Prostate gland (tissue), 2 donors: ENCODE measurements around the gene PTPRT. TPM values are rescaled to one million over a fixed set of nuclear protein-coding genes. Genes with fewer than 3 reads are reported as not detected.

Experiments
- DNase-seq: peaks from one replicate; pipeline ENCODE4 v3.0.0-alpha.2; 2019; ENCODE audit warnings: low spot score
- H3K27ac ChIP-seq, 2 donors: fragments of 200-600 bp; sonication (generic); 2 replicates each; pipeline ENCODE4 v1.5.1; 2017 to 2019
- H3K27me3 ChIP-seq: fragments of 200-600 bp; sonication (generic); replicated peaks from 2 replicates; pipeline ENCODE4 v1.5.1; 2019; ENCODE audit not compliant: insufficient read depth
- H3K36me3 ChIP-seq, 2 donors: fragments of 200-600 bp; sonication (generic); 1 replicate in 1 of 2; 2 replicates in 1 of 2; pipeline versions ENCODE4 v1.5.1 to v1.8.1; 2017 to 2019
- H3K4me1 ChIP-seq: fragments of 200-600 bp; sonication (generic); replicated peaks from 2 replicates; pipeline ENCODE4 v1.5.1; 2019
- H3K4me3 ChIP-seq, 2 donors: fragments of 200-600 bp; sonication (generic); 2 replicates each; pipeline ENCODE4 v1.5.1; 2017 to 2019
- H3K9me3 ChIP-seq: fragments of 200-600 bp; sonication (generic); 2 replicates; pipeline ENCODE4 v1.5.1; 2017
- POLR2A ChIP-seq: fragments of 450-650 bp; IDR thresholded peaks from one replicate; pipeline ENCODE4 v1.6.1; 2016; ENCODE audit warnings: antibody characterized with exemption, mild to moderate bottlenecking
- POLR2AphosphoS5 ChIP-seq: sonication (generic); formaldehyde crosslinking; IDR thresholded peaks from one replicate; pipeline ENCODE4 v1.6.1; 2017; ENCODE audit warnings: antibody characterized with exemption
- WGBS: methylation state at CpG from one replicate; pipeline ENCODE4 v1.1.5; 2018; 5-methylcytosine and 5-hydroxymethylcytosine counted together
- intact Hi-C: fragments of 100-400 bp; cut with DNase I; formaldehyde crosslinking; loops from one replicate; pipeline ENCODE4 v1.14.2; 2022
- total RNA-seq, 2 donors: library from RNA; depleted of rRNA; stranded (reverse); fragments of >200 nt; gene quantifications; one replicate each; pipeline ENCODE4 v1.1.0, GENCODE V29; 2016
- TF ChIP-seq, protein P1 (sequence below), 4 experiments: fragments of 200-600 bp in 2 of 4; fragments of 450-650 bp in 2 of 4; sonication (generic) in 2 of 4; IDR thresholded peaks; 1 replicate in 3 of 4; 2 replicates in 1 of 4; pipeline ENCODE4 v1.5.1; 2016 to 2019; ENCODE audit warnings: antibody characterized with exemption in 4 of 4, mild to moderate bottlenecking in 2 of 4, moderate library complexity in 2 of 4

The PTPRT gene
- total RNA-seq, 2 donors from 2014 or later: 1.5 to 3.5 TPM

DNA sequence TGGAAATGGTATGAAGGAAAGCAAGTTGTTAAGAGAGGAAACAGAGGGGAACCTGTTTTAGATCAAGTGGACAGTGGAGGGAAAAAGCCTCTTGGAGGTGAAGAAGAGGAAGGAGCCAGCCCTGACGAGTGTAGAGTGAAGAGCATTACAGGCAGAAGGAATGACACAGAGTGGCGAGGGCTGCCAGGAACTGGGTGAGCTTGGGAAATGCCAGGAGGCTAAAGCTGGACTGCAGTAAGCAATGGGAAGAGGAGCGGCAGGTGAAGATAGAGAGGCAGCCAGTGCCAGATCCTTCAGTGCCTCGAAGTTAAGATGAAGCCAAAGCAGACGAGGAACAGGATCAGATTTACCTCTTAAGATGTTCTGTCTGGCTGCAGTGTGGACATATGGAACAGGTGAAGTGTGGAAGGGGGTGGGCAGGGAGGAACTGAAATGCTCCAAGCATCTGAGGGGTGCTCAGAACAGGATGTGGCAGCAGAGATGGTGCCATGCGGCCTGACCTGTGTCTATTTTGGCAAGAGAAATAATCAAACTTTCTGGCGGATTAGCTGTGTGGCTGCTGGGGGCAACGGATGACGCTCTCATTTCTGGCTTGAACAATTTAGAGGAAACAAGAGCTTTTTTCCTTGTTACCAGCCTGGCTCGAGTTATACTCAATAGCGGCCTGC is 748.4 kb downstream of the PTPRT start:
- no peak for DNase-seq
- H3K27ac ChIP-seq: no peak overlapping the region
- H3K9me3 ChIP-seq: no peaks in the 10 kb centered on the region
- TF ChIP-seq, protein P1, sequence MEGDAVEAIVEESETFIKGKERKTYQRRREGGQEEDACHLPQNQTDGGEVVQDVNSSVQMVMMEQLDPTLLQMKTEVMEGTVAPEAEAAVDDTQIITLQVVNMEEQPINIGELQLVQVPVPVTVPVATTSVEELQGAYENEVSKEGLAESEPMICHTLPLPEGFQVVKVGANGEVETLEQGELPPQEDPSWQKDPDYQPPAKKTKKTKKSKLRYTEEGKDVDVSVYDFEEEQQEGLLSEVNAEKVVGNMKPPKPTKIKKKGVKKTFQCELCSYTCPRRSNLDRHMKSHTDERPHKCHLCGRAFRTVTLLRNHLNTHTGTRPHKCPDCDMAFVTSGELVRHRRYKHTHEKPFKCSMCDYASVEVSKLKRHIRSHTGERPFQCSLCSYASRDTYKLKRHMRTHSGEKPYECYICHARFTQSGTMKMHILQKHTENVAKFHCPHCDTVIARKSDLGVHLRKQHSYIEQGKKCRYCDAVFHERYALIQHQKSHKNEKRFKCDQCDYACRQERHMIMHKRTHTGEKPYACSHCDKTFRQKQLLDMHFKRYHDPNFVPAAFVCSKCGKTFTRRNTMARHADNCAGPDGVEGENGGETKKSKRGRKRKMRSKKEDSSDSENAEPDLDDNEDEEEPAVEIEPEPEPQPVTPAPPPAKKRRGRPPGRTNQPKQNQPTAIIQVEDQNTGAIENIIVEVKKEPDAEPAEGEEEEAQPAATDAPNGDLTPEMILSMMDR (IDR thresholded peaks at IDR 0.05): no peak
- TF ChIP-seq POLR2AphosphoS5 (no peak), POLR2A (no peak)
- WGBS: 83% methylated on average over 11 of the region's 11 CpGs
- H3K4me1 ChIP-seq: no peaks in the 10 kb centered on the region
- H3K4me3 ChIP-seq: no peak overlapping the region
- no peaks in the 10 kb centered on the region for H3K36me3 ChIP-seq
- intact Hi-C loops: no loop called here
- H3K27me3 ChIP-seq: no peaks in the 10 kb centered on the region

DNA sequence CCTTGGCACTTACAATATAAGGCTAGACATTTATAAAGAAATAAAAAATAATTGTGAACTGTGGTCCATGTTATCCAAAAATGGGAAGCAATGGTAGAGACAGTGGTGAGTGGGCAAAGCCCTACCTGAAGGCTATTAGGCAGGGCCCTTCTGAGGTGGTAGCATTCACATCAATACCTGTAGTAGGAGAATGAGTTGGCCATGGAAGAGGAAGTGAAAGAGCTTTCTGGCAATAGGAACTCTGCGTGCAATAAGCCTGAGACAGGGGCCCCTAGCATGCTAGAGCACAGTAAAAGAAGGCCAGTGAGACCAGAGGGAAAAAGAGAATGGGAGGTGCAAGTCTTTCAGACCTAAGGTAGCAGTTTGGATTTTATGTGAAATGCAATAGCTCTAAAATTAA is 754.5 kb downstream of the PTPRT start:
- Histone ChIP-seq H3K27ac (no peak overlapping the region), H3K4me1 (no peaks in the 10 kb centered on the region), H3K9me3 (no peaks in the 10 kb centered on the region), H3K27me3 (no peaks in the 10 kb centered on the region), H3K36me3 (no peaks in the 10 kb centered on the region), H3K4me3 (no peak overlapping the region)
- DNase-seq: no peak
- WGBS: 47% methylated on average over 1 of the region's 1 CpG
- intact Hi-C loops: no loop called here
- TF ChIP-seq POLR2A (no peak), POLR2AphosphoS5 (no peak)
- TF ChIP-seq, protein P1 (IDR thresholded peaks at IDR 0.05): no peak

DNA sequence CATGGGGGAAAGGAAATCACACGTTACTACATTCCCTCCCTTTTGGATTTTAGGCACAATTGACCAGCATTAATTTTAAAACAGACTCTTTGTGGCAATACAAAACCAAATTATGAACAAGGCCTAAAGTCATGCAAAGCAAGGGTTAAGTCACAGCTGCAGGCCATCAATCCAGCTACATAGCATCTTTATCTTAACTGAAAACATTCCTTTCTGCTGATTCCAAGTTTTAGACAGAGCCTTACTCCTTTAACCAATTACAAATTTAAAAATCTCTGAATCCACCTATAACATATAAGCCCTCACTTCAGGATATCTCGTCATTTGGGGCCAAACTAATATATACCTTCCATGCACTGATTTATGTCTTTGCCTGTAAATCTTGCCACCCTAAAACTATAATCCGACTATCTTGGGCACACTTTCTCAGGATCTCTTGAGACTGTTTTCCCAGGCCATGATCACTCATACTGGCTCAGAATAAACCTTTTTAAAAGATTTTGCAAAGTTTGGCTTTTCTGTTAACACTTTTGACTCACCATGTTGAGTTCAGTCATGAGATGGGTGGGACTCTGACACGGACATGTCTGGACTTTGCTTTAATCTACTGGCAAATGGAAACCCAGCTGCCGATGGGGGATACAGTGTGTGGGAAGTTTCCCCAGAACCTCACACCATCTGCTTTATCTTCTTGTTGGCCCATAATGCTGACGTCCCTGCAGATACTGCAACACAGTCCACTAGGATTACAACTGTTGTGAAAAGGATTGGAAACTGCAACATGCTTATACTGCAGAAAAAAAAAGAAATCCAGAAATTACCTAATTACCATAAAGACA is 757.0 kb downstream of the PTPRT start:
- no peaks in the 10 kb centered on the region for H3K27me3 ChIP-seq
- no peak overlapping the region for H3K27ac ChIP-seq
- no peaks in the 10 kb centered on the region for H3K36me3 ChIP-seq
- intact Hi-C loops: no loop called here
- H3K4me3 ChIP-seq: no peak overlapping the region
- H3K9me3 ChIP-seq: no peaks in the 10 kb centered on the region
- TF ChIP-seq, protein P1 (IDR thresholded peaks at IDR 0.05): no peak
- TF ChIP-seq POLR2AphosphoS5 (no peak), POLR2A (no peak)
- no peaks in the 10 kb centered on the region for H3K4me1 ChIP-seq
- 52% methylated on average over 6 of the region's 6 CpGs for WGBS
- no peak for DNase-seq

DNA sequence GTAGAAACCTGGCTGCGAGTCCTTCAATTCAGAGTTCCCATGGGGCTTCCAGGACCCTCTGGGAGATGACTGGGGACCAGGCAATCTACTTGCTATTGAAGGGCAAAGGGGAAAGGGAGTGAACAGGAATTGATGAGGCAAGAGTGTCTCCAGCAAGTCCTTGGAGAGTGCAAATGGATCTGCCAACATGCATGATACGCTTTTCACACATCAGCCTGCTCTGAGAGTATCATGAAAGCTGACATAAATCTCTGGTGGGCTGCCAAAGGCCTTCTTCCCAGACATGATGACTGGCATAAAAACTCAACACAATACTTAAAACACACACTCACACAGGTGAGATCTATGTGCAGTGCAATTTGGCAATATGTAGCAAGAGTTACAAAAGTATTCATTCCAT is 759.1 kb downstream of the PTPRT start:
- Histone ChIP-seq H3K36me3 (no peaks in the 10 kb centered on the region), H3K4me3 (no peak overlapping the region), H3K9me3 (no peaks in the 10 kb centered on the region), H3K27me3 (no peaks in the 10 kb centered on the region), H3K27ac (no peak overlapping the region), H3K4me1 (no peaks in the 10 kb centered on the region)
- intact Hi-C loops: no loop called here
- 92% methylated on average over 2 of the region's 2 CpGs for WGBS
- TF ChIP-seq POLR2A (no peak), POLR2AphosphoS5 (no peak)
- TF ChIP-seq, protein P1 (IDR thresholded peaks at IDR 0.05): no peak
- DNase-seq: no peak
